OCI-LY1 (cell line): ENCODE measurements around the gene NPTX2.

ENCODE experiments used
- EZH2 ChIP-seq: fragments of 200-600 bp; sonication (generic), shearing (Covaris generic); IDR thresholded peaks from 2 replicates; pipeline ENCODE4 v1.8.0; 2017; ENCODE audit warnings: borderline replicate concordance, mixed run types, mild to moderate bottlenecking, antibody characterized with exemption, low read length, moderate library complexity, mixed read lengths
- TF ChIP-seq, protein P1 (sequence below): fragments of 200-600 bp; sonication (generic), shearing (Covaris generic); IDR thresholded peaks from 2 replicates; pipeline ENCODE4 v1.5.1; 2017; ENCODE audit warnings: mild to moderate bottlenecking, antibody characterized with exemption, low read length, moderate library complexity, mixed read lengths

- TF ChIP-seq, protein P1, sequence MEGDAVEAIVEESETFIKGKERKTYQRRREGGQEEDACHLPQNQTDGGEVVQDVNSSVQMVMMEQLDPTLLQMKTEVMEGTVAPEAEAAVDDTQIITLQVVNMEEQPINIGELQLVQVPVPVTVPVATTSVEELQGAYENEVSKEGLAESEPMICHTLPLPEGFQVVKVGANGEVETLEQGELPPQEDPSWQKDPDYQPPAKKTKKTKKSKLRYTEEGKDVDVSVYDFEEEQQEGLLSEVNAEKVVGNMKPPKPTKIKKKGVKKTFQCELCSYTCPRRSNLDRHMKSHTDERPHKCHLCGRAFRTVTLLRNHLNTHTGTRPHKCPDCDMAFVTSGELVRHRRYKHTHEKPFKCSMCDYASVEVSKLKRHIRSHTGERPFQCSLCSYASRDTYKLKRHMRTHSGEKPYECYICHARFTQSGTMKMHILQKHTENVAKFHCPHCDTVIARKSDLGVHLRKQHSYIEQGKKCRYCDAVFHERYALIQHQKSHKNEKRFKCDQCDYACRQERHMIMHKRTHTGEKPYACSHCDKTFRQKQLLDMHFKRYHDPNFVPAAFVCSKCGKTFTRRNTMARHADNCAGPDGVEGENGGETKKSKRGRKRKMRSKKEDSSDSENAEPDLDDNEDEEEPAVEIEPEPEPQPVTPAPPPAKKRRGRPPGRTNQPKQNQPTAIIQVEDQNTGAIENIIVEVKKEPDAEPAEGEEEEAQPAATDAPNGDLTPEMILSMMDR: no peak
- no peak for TF ChIP-seq EZH2
These were observed 53.1 kb downstream of the NPTX2 start for GRCh38 chr7:98670186-98670585.
